ENCODE measurements around the gene RAB21.
"Not testable (repeated sequence)": the region's sequence is repeated elsewhere in the genome, so short reads cannot be mapped to it uniquely, and the experiment has no call there.

DNA sequence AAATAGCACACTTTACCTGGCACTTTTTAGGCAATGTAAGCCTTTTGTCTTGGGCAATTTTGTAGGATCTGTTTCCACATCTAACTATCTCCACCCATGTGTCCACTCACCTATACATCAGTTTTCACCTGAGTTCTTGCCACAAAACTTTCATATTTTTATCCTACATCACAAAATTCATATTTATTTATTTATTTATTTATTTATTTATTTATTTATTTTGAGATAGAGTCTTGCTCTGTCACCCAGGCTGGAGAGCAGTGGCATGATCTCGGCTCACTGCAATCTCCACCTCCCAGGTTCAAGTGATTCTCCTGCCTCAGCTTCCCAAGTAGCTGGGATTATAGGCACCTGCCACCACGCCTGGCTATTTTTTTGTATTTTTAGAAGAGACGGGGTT is 67.4 kb downstream of the RAB21 start:
- TF ChIP-seq, protein P1, sequence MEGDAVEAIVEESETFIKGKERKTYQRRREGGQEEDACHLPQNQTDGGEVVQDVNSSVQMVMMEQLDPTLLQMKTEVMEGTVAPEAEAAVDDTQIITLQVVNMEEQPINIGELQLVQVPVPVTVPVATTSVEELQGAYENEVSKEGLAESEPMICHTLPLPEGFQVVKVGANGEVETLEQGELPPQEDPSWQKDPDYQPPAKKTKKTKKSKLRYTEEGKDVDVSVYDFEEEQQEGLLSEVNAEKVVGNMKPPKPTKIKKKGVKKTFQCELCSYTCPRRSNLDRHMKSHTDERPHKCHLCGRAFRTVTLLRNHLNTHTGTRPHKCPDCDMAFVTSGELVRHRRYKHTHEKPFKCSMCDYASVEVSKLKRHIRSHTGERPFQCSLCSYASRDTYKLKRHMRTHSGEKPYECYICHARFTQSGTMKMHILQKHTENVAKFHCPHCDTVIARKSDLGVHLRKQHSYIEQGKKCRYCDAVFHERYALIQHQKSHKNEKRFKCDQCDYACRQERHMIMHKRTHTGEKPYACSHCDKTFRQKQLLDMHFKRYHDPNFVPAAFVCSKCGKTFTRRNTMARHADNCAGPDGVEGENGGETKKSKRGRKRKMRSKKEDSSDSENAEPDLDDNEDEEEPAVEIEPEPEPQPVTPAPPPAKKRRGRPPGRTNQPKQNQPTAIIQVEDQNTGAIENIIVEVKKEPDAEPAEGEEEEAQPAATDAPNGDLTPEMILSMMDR (IDR thresholded peaks at IDR 0.05) = not testable (repeated sequence)
- not testable (repeated sequence) for TF ChIP-seq POLR2A, POLR2AphosphoS5 (IDR thresholded peaks at IDR 0.05)
